Amniotic epithelial cell (primary cell): ENCODE measurements around the gene DMRTC2.
"Not testable (repeated sequence)": the region's sequence is repeated elsewhere in the genome, so short reads cannot be mapped to it uniquely, and the experiment has no call there.

Experiments
- DNase-seq: peaks from one replicate; pipeline ENCODE4 v3.0.0-alpha.2; 2010; ENCODE audit warnings: low read depth

DMRTC2 gene

DNA sequence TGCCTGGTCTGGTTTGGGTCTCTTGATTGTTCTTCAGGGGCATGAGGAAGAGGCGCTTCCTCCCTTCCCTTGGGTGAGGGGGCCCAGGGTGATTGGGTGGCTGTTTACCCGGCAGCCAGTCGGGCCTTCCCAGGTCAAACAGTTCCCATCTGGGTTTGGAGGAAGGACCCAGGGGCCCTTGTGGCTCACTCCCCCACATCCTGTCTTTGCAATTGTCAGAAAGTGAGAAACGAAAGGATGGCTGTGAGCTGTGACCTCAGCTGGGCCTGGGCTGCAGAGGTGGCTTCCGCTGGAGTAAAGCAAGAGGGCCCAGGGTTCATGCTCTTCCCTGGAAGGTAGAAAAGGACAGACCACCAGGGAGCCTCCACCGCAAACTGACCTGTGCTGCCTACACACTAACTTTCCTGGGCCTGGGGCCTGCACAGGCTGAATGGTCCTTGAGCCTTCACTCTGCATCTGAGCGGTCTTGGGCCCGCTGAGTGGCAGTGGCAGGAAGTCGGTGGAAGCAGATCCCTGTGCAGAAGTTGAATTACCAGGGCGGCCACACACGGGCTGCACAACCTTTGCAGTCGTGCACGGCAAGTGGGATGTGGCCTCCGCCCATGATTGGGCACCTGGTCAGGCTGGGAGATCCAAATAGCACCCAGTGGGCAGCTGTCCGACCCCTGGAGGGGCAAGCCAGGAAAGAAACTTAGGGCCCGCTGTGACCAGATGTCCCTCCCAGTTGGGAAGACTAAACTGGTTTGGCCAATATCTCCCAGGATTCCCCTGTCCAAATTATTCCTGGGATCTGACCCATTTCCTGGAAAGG, 26.9 kb downstream of the DMRTC2 start:
- DNase-seq, result no peak

DNA sequence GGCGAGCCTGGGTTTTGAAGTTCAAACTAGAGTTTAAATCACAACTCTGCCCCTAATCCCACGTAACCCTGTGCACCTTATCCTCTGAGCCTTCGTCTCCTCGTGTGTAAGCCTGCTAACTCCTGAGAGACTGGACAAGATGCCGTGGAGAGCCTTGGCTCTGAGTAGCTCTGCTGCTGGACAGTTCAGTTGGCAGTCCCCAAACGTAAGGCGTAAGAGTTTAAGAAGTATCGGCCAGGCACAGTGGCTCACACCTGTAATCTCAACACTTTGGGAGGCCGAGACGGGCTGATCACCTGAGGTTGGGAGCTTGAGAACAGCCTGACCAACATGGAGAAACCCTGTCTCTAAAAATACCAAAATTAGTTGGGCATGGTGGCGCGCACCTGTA, 27.5 kb downstream of the DMRTC2 start:
- DNase-seq, result no peak

DNA sequence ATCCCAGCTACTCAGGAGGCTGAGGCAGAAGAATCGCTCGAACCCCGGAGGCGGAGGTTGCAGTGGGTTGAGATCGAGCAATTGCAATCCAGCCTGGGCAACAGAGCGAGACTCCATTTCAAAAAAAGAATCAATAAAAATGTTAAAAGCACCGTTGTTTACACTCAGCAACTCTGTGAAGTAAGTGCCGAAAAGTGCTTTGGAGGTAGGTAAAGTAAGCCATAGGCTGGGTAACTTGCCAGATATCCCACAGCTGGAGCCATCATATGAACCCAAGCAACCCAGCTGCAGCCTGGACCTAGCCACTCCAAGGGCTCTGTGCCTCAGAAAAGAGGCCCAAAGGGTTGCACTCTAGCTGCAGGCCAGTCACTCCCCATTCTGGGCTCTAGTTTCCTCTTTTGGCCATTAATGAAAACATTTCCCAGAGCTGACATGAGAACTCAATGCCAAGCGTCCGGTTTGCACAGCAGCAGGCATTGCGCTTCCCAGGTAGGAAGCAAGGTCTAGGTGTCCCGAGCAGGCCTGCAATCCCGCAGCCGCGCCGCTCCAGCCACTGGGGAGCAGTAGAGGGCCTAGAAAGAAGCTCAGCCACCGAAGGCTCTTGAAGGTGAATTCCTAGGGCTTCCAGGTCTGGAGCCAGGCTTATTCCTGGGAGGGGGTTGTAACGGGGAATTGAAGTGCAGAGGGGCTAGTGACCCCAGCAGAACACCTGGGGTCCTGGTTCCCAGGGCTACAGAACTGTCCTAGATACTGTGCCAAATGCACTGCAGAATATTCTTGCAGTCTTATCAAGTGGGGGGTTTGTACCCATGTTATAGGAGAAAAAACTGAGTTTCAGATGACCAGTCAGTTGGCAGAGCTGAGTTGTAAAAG, 28.2 kb downstream of the DMRTC2 start:
- peak; percentile 58 for DNase-seq

DNA sequence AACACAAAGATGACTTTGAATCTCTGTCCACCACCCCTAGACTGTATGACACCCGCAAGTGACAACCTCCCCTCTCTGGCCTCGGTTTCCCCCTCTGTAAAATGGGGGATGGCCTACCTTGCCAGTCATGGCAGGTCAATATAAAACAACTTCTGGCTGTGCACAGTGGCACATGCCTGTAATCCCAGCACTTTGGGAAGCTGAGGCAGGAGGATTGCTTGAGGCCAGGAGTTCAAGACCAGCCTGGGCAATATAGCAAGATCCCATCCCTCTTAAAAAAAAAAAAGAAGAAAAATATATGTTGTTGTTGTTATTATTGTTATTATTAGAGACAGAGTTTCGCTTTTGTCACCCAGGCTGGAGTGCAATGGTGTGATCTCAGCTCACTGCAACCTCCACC, 31.1 kb downstream of the DMRTC2 start:
- DNase-seq, result not testable (repeated sequence)

DNA sequence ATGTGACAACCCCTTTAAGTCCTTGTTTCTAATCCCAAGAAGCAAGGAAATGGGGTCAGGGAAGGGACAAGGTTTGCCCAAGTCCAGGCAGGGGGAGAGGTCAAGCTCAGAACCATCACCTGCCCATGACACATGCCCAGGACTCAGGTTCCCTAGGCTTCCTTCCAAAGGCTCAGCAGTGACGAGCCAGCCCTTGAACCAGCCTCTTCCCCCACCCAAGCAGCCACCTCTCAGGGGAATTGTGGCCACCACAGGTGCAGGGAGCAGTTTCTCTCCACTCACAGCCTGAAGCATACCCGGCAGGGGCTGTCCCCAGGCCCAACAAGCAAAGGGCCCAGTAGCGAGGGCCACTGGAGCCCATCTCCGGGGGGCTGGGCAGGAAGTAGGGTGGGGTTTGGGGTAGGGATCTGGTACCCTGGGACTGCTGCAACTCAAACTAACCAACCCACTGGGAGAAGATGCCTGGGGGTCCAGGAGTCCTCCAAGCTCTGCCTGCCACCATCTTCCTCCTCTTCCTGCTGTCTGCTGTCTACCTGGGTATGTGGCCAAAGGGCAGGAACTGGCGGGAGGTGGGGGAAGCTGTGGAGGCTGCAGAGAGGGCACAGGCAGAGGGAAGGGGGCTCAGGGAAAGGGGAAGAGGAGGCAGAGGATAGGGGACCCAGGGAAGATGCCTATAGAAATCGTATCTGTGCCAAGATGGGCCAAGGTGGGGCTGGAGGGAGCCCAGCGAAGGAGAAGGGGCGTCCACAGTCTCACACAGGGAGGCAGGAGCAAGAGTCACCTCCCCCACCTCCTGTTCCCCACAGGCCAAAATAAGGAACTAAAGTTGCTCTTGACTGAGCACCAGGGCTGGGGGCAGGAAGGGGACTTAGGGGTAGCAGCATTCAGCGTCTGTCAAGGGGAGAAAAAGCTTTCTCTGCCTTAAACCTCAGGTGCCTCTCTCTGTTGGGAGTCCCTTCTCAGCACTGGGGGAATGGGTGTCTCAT, 32.3 kb downstream of the DMRTC2 start, which contains the start of gene CD79A:
TSS of gene CD79A (plus strand) at position 433 of the 986 bp plus-strand sequence. CDS start at position 459, 26 bp downstream.
- DNase-seq, result no peak

DNA sequence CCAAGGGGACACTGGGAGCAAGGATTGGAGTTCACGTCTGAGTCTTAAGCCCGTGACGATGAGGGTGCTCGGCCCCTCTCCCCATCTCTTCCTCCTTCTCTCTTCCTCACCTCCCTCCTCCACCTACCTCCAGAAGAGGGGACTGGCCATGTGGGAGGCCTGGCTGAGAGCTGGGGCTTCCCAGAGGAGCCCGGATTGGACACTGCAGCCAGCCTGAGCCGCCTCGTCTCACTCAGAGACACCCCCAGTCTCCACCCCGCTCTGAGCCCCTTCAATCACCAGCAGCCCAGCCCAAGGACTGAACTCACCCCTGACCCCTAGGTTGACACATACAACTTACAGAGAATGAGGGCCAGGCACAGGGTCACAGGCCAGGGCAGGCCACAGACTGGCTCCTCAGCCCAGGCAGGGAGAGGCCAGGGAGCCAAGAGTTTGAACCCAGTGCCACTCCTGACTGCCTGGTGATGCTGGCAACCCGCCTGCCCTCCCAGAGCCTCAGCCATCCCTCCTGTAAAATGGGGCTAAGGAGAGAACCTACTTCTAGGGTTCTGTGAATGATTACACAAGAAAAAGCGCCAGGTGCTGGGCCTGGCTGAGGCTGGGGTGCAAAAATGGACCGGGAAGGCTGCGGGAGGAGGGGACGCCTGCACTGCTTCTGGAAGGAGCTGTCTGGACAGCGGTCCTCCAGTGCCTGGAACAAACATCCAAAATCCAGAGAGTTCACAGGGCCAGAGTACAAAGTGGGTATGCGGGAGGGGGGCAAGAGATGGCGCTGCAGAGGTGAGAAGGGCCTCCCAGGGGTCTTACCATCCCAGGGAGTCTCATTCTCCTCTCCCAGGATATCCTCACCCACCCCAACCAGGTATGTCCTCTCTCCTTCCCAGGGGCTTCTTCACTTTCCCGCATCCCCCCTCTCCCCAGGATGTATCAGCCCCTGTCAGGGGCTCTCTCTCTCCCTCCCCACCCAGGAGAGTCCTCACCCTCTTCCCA, 33.4 kb downstream of the DMRTC2 start:
- DNase-seq, result no peak

DNA sequence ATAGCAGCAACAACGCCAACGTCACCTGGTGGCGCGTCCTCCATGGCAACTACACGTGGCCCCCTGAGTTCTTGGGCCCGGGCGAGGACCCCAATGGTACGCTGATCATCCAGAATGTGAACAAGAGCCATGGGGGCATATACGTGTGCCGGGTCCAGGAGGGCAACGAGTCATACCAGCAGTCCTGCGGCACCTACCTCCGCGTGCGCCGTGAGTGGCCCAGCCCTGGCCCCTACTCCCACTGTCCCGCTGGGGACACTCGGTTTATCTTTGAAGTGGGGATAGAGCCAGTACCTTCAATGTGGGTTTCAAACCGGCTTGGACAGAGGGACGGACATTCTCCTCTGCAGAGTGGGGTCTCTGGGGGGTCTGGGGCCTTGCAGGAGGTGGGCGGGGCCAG, 34.2 kb downstream of the DMRTC2 start:
- DNase-seq, result no peak

DNA sequence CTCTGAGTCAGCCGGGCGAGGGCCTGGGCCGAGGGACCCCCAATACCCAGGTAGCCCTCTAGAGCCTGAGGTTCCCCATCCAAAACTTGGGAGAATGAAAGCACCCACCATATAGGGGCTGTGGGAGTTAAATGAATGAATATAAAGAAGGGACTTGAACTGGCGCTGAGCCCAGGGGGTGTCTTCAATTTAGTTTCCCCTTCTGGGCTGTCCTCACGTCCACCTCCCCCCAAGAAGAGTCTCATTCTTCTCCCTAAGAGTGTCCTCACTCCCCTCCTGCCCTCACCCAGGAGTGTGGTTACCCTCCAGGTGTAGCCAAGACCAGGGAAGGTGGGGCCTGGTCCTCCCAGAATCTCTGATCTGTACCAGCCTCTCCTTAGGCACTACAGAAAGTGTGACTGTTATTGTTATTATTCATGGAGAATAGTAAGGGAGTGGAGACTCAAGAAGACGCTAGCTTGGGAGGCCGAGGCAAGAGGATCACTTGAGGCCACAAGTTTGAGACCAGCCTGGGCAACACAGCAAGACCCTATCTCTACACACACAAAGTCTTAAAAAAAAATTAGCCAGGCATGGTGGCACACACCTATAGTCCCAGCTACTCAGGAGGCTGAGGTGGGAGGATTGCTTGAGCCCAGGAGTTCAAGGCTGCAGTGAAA, 35.0 kb downstream of the DMRTC2 start:
- no peak for DNase-seq

DNA sequence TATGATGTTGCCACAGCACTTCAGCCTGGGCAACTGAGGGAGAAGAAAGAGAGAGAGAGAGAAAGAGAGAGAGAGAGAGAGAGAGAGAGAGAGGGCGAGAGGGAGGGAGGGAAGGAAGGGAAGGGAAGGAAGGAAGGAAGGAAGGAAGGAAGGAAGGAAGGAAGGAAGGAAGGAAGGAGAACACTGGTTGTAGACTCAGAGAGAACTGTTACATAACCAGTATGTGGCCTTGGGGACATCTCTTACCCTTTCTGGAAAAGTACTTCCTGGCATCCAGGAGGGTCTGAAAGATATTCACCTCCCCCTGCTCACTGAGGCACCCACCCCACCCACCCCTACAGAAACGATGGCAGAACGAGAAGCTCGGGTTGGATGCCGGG, 35.5 kb downstream of the DMRTC2 start:
- no peak for DNase-seq

DNA sequence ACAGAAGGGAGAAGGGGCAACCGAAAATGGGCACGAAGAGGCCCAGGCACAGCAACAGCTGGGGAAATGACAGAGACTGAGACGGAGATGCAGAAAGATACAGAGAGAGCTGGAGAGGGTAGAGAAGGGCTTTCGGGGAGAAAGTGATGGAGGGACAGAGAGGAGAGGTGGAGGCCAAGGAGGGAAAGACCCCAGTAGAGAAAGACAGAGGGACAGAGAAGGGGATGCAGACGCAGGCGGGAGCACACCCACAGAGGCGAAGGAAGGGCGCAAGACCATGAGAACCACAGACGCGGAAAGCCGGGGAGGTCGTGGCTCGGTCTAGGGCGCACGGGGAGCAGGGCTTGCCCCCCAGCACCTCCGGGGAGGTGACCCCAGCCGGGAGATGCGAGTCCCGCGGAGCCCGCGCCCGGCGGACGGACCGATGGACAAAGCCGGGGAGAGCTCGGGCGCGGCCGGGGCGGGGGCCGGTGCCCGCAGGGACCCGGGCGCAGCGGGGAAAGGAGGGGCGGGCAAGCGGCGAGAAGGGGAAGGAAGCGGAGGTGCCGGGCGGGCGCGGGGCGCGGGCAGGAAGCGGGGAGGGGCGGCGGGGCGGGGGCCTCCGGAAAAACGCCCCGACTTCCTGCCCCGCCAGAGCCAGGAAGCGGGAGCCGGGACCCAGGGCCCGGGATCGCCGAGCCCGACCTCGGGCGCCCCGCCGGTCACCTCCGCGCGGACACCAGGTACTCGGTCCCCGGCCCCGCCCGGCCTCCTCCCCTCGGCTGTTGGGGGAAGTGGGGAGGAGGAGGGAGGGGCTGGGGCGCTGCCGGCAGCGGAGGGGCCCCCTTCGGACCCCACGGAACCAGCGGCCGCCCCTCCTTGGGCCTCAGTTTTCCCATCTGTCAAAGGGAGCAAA, 38.0 kb downstream of the DMRTC2 start, which contains the start of gene ARHGEF1:
TSS of gene ARHGEF1 (plus strand) at position 617 of the 895 bp plus-strand sequence. CDS start 4,899 bp downstream, outside the sequence.
- DNase-seq, result no peak

DNA sequence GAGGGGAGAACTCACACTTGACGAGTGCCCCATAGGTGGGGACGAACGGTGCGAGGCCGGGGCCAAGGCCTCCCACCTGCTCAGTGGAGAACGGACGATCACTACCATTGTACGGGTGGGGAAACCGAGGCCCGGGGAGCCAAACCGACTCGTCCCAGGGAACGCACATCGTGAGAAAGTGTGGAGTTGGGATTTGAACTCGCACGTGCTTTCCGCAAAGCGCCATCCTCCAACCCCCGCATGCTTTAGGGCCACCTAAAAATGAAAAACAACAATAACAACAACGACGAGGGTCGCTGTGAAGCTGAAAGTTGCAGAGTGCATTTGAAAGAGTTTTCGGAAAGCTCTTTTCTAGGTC, 38.6 kb downstream of the DMRTC2 start:
- DNase-seq, result no peak

DNA sequence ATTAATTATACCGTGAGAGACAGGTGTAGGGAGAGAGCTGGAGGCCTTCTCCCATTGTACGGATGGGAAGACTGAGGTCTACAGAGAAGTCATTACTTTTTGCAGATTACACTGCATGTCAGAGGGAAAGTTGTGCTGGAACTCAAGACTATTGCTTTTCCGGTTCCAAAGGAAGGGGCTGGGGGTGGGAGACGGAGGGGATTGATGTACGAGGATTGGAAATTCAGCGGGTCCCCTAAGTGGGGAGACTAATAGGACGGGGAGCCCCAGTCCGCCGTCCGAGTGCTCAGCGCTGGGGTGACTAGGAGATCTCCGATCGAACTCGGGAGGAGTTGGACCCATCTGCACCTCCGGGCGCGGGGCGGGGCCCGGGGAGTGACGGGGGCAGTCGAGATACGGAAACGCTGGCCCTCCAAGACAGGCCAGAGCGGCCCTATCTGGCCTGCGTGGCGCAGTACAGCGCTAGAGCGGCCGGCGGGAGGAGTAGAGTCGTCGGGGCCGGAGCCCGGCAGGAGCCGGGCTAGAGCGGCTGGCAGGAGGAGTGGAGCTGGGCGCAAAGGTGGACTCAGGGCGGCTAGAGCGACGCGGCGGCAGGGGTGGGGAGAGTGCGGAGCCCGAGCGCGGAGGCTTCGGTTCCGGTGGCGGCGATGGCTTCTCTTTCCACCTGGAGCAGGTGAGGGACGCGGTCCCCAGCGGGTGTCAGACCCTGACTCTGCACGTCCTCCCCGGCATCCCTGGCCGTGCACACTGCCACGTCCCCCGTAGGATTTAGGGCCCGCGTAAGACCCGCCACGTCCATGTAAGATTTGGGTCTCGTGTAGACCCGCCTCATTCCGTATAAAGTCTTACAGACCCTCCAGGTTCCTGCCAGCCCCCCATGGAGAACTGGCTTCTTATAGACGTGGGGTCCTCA, 39.2 kb downstream of the DMRTC2 start:
- peak; percentile 96 for DNase-seq

DNA sequence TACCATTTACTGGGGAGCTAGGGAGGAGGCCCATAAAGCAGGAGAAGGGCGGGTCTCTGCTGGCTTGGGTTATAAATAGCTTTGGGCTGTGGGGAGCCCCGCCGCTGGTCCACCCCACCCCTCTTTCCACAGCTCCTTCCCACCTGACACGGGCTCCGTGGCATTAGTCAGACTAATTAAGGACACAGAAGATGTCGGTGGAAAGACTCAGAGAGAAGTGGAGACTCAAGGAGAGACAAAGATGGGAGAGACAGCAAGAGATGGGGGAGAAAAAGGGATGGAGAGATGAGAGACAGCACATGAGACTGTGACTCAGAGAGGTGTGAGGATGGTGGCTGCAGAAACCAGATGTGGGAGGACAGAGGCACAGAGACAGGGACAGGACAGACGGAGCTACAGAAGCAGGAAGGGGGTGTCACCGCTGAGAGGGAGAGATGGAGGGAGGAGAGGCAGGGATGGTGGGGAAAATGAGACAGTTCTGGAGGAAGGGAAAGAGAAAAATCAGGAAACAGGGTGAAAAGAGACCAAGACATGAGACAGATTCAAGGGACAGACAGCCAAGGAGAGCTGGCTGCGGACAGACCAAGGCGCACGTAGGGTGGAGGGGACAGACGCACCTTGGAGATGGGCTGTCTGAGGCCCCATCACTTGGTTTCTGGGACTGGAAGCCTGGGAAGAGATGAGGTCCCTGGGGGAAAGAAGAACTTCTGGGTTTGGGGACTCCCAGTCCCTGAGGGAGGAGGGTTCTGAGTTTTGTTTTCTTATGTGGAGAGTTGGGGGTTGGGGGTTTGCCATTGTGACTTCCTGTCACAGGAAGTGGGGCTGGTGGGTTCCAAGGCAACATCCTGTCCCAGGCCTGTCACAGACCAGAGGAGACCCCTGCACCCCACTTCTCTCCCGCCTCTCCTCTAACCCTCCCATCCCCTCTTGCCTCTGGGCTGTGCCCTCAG, 42.2 kb downstream of the DMRTC2 start:
- no peak for DNase-seq

DNA sequence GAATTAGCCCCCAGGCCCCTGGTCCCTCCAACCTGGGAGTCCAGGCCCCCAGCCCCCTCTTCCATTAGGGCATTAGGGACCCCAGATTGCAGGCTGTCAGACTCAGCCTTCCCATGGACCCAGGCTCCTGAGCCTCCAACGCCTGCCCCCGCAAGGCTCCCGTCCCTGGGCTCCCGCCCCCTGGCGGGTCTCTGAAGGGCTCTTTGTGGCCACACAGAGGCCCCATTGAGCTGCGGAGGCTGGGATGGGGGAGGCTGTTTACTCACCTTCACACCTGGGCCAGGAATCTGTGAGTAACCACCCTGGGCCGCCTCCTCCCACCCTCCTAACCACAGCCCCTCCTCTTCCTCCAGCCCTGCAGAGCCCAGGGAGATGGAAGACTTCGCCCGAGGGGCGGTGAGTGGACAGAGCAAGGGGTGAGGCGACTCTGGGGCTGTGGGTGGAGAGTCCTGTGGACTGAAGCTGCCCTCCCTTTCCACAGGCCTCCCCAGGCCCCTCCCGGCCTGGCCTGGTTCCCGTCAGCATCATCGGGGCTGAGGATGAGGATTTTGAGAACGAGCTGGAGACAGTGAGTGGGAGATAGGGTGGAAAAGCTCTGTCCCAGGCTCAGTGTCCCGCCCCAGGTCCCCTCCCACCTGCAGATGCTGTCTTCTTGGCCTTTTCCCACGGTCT, 43.0 kb downstream of the DMRTC2 start:
- DNase-seq, result peak; percentile 86

DNA sequence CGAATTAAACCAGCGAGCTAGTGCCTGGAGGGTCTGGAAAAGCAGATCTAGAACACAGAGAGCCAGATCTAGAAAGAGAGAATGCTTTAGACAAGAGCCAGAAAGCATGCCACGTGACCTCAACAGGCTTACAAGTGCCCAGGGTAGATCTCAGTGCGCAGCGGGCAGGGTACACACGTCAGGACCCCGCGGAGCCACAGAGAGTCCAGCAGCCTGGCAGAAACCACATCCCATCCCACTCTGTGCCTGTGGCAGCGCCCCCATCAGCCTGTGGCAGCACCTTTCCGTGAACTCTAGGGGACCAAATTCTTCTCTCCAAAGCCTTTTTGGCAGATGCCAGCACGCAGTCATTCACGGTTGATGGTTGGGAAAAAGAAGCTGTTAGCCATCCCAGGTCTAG, 44.1 kb downstream of the DMRTC2 start:
- no peak for DNase-seq

DNA sequence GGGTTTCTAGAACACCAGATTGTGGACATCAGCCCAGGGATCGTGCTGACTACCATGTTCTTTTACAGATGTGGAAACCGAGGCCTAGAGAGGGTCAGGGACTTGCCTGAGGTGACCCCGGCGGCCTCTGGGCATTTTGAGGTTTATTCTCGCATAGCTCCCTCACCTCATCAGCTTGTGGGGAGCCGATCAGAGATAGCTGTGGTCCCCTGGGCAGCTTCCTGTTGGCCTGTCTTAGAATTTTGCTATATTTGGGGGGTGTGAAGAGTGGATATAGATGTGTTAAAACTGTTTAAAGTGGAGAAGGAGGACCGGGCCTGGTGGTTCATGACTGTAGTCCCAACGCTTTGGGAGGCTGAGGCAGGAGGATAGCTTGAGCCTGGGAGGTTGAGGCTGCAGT, 45.1 kb downstream of the DMRTC2 start:
- DNase-seq, result no peak
